CD4-positive, alpha-beta T cell treated with Interleukin-10 for 1 hour (primary cell): ENCODE measurements around the gene CLEC11A.
"Not testable (repeated sequence)": the region's sequence is repeated elsewhere in the genome, so short reads cannot be mapped to it uniquely, and the experiment has no call there.

Source experiments
- DNase-seq: peaks from one replicate; pipeline ENCODE4 v3.0.0-alpha.2; 2020

Gene CLEC11A

DNA sequence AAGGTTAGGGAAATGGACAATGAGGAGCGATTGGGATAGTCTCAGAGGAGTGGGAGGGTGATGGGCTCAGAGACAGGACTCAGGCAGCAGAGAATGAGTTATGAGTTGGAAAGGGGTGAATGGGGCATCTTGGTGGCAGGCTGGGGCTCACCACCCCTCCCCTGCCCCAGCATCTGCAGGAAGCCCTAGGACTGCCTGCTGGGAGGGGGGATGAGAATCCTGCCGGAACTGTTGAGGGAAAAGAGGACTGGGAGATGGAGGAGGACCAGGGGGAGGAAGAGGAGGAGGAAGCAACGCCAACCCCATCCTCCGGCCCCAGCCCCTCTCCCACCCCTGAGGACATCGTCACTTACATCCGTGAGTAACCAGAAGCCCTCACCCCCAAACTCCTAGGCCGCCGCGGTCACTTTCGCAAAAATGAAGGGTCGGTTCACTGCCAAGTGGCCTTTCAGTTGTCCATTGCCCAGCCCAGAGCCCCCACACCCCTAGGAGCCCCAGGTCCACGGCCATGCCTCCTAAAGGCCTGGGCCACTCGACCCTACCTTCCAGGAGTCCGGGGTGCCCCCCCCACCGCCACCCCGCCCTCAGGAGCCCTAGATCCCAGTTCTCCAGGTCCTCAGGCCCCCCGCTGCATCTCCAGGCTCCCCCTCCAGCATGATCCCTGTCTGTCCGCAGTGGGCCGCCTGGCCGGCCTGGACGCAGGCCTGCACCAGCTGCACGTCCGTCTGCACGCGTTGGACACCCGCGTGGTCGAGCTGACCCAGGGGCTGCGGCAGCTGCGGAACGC lies 764 bp downstream of the CLEC11A start:
- no peak for DNase-seq

GRCh38 chr19:50724522-50725217 lies 1.5 kb downstream of the CLEC11A start:
- DNase-seq: peak; percentile 94

- no peak for DNase-seq
Measured at GRCh38 chr19:50725218-50725910, 2.2 kb downstream of the CLEC11A start.

- DNase-seq: no peak
Measured at GRCh38 chr19:50725911-50726230, 2.7 kb downstream of the CLEC11A start.

- peak; percentile 63 for DNase-seq
Measured at GRCh38 chr19:50728084-50728737, 5.0 kb downstream of the CLEC11A start.

DNA sequence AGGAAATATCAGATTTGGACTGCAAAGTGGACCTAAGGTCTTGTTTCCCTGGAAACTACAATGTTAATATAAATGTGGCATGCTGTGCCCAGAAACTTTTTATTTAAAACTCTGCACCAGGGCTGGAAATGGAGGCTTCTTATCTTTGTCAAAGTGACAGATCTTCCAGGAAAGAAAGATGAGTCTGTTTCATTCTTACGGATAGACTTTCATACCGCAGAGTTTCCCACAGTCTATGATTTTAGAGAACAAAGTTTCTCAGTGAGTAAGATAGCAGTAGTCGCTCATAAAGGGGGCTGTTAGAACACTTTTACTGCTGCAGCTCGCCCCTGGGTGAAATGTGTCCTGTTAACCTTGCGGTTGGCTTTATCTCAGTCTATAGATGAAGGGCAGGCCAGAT lies 6.7 kb downstream of the CLEC11A start:
- DNase-seq: no peak

DNA sequence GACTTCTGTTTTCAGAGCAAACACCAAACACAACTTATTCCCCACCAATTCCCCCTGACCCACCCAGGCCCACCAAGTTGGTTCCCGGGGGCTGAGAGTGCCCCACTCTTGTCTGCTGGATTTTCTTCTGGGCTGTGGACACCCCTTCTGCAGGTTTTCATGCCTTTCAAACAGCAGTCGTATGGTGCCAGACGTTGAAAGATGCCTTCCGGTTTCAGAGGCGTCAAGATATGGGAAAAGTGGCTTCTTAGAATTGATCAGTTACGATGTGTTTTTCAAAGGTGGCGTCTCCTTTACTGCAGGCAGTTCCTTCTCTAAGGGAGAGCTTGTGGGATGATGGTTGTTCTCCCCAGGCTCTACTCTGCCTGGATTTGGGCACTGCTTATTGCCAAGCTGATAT lies 12.7 kb downstream of the CLEC11A start:
- no peak for DNase-seq

DNA sequence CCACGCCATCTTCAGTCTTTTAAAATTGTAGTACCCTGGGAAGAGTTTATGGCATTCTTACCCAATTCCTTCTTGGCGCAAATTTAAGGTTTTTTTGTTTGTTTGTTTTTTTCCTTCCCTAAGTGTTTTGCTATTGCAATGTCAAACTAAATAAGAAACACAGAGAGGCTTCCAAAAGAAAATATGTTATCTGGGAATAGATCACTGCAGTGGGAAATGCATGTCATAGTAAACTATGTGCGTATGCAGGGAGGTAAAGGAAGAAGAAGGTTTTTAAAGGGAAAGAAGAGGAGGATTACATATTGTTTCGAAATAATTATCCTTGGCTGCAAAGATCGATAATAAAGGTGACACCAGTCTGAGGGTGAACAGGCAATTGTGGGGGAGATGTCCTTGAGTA lies 13.2 kb downstream of the CLEC11A start:
- DNase-seq: no peak

- DNase-seq: no peak
Measured at GRCh38 chr19:50739132-50739913, 16.2 kb downstream of the CLEC11A start.

GRCh38 chr19:50739914-50740426 lies 16.8 kb downstream of the CLEC11A start:
- DNase-seq: no peak

- no peak for DNase-seq
Measured at GRCh38 chr19:50741179-50741933, 18.2 kb downstream of the CLEC11A start.

DNA sequence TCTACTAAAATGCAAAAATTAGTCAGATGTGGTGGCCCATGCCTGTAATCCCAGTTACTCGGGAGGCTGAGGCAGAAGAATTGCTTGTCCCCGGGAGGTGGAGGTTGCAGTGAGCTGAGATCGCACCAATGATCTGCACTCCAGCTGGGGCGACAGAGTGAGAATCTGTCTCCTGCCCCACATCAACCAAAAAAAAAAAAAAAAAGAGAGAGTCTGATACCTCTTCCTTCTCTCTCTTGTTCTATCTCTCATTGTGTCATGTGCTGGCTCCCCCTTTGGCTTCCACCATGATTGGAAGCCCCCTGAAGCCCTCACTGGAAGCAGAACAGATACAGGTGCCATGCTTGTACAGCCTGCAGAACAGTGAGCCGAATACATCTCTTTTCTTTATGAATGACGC lies 20.4 kb downstream of the CLEC11A start:
- DNase-seq: no peak

DNA sequence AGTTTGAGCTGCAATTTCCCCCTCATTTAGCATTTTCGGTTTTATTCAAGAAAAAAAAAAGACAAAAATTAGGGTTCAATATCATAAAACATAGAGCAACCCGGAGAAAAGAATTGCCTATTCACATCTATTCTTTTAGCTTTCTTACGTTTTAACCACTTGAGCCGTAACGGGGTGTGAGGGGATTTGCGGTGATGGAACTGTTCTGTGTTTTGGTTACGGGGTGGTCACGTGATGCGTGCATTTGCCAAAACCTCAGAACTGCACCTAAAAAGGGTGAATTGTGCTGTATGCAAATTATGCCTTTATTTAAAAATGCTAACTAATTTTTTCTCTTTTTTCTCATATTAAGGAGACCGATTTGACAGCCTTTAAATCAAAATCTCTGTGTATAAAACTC lies 22.1 kb downstream of the CLEC11A start:
- DNase-seq: no peak

DNA sequence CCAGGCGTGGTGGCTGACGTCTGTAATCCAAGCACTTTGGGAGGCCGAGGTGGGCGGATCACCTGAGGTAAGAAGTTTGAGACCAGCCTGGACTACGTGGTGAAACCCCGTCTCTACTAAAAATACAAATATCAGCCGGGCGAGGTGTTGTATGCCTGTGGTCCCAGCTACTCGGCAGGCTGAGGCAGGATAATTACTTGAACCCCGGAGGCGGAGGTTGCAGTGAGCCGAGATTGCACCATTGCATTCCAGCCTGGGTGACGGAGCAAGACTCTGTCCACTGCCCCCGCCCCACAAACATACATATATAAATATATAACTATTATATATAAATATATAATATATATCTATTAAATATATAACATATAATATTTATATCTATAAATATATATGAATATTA lies 24.0 kb downstream of the CLEC11A start:
- not testable (repeated sequence) for DNase-seq

DNA sequence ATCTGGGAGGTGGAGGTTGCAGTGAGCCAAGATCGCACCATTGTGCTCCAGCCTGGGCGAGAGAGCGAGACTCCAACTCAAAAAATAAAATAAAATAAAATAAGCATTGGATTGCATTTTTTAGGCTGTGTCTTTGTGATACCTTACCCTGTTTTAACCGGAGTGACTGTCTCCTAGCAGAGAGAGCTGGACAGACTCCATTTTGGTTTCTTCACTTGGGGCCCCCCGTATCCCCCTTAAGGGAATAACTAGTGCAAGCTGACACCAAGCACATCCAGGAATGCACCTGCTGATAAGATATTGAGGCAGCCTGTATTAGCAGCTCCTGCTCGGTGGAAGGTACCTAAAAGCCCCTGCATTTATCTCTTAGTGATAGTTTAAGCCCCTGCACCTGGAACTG lies 26.3 kb downstream of the CLEC11A start:
- DNase-seq: no peak

DNA sequence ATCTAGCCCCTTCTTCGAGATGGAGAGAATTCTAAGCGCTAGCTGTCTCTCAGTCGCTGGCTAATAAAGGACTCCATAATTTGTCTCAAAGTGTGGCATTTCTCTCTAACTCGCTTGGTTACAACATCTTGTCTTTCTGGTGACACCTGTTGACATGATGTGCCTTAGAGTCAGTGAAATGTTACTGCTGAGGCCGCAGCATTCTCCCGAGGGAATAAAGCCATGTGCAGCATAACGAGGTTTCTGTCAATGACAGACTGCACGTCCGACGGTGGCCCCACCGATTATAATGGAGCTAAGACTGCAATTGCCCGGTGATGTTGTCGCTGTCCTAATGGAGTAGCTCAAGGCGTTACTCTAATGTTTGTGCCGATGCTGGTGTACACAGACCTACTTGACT lies 26.8 kb downstream of the CLEC11A start:
- DNase-seq: no peak

DNA sequence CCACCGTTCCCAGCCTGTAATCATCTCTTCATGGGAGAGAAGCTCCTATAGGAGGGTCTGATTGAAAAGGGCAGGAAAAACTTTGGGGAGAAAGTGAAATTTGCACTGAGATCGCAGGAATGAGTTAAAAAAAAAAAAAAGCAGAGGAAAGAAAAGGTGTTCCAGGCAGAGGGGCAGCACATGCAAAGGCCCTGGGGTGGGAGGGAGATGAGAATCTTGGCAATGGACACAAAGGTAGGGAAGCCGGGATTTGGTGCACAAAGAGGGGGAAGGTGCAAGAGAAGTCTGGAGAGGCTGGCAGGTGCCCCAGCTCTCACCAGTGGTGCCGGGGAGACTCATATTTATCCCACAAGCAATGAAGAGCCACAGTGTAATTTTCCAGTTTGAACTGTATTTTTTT lies 30.7 kb downstream of the CLEC11A start:
- no peak for DNase-seq

DNA sequence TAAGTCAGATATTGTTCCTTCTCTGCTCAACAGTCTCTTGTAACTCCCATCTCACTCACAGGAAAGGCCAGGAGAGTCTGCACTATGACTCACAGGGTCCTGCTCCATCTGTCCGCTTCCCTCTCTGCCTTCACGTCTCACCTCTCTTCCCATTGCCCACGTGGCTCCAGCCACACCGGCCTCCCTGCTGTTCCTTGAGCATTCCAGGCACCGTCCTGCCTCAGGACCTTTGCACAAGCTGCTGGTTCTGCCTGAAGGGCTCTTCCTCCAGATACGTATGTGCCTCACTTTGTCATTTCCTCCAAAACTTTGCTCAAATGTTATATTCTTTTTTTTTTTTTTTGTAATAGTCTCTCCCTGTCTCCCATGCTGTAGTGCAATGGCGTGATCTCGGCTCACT lies 33.1 kb downstream of the CLEC11A start:
- DNase-seq: not testable (repeated sequence)

DNA sequence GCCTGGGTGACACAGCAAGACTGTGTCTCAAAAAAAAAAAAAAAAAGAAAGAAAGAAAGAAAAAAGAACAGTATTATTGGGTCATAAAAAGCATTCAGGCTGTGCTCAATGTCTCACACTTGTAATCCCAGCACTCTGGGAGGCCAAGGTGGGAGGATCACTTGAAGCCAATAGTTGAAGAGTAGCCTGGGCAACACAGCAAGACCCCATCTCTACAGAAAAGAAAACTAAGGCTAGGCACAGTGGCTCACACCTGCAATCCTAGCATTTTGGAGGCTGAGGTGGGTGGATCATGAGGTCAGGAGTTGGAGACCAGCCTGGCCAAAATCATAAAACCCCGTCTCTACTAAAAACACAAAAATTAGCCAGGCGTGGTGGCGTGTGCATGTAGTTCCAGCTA lies 34.5 kb downstream of the CLEC11A start:
- not testable (repeated sequence) for DNase-seq

DNA sequence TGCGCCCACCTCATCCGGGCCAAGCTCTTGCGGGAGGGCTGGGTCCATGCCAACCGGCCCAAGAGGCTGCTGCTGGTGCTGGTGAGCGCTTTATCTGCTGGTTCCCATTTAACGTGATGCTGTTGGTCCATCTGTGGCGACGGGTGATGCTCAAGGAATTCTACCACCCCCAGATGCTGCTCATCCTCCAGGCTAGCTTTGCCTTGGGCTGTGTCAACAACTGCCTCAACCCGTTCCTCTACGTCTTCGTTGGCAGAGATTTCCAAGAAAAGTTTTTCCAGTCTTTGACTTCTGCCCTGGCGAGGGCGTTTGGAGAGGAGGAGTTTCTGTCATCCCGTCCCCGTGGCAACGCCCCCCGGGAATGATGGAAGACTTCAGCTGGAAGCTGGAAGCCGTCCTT lies 35.9 kb downstream of the CLEC11A start:
- DNase-seq: not testable (repeated sequence)

DNA sequence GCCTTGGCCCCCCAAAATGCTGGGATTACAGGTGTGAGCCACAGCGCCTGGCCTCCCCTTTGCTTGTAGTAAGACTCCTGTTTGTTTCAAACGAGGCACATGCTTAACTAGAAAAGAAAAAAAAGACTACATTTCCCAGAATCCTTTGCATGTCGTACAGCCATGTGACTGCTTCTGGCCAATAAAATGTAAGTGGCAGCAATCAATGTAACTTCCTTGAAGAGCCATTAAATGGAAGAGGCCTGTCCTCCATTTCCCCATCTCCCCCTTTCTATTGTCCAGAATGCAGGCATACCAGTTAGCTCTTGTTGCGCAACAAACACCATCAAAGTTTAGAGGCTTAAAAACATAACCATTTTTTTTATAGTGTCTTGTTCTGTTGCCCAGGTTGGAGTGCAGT lies 36.7 kb downstream of the CLEC11A start:
- DNase-seq: no peak

- not testable (repeated sequence) for DNase-seq
Measured at GRCh38 chr19:50761501-50761900, 38.3 kb downstream of the CLEC11A start.
